Lower leg skin (tissue), 4 donors: ENCODE measurements around the gene TXNIP. TPM values are rescaled to one million over a fixed set of nuclear protein-coding genes. Genes with fewer than 3 reads are reported as not detected.

Experiments used
- DNase-seq, 2 donors: peaks; one replicate each; pipeline ENCODE4 v3.0.0-alpha.2; 2019; ENCODE audit warnings: low spot score in 2 of 2
- H3K4me3 ChIP-seq: fragments of 200-600 bp; sonication (generic); 2 replicates; pipeline ENCODE4 v1.5.1; 2017; ENCODE audit warnings: mild to moderate bottlenecking, low read depth; ENCODE audit not compliant: poor library complexity, severe bottlenecking
- POLR2A ChIP-seq, 2 donors: fragments of 450-650 bp; IDR thresholded peaks; one replicate each; pipeline ENCODE4 v1.6.1; 2016 to 2017; ENCODE audit warnings: antibody characterized with exemption in 2 of 2, mild to moderate bottlenecking in 1 of 2, moderate library complexity in 1 of 2
- WGBS, 2 donors: methylation state at CpG; one replicate each; pipeline ENCODE4 v1.1.5; 2018; 5-methylcytosine and 5-hydroxymethylcytosine counted together
- intact Hi-C: fragments of 100-400 bp; cut with DNase I; formaldehyde crosslinking; loops from one replicate; pipeline ENCODE4 v1.15.0; 2023; ENCODE audit warnings: low total_unique reads
- total RNA-seq, 4 donors: library from RNA; depleted of rRNA; stranded (reverse); fragments of >200 nt; gene quantifications; one replicate each; pipeline ENCODE4 v1.1.0, GENCODE V29; 2016
- TF ChIP-seq, protein P1 (sequence below), 3 donors: fragments of 450-650 bp; IDR thresholded peaks; one replicate each; pipeline ENCODE4 v1.5.1; 2016; ENCODE audit warnings: antibody characterized with exemption in 3 of 3, mild to moderate bottlenecking in 3 of 3, moderate library complexity in 2 of 3

The TXNIP gene
- total RNA-seq, 4 donors from 2014 or later, result 2,445 to 6,877 (median 3,895) TPM

DNA sequence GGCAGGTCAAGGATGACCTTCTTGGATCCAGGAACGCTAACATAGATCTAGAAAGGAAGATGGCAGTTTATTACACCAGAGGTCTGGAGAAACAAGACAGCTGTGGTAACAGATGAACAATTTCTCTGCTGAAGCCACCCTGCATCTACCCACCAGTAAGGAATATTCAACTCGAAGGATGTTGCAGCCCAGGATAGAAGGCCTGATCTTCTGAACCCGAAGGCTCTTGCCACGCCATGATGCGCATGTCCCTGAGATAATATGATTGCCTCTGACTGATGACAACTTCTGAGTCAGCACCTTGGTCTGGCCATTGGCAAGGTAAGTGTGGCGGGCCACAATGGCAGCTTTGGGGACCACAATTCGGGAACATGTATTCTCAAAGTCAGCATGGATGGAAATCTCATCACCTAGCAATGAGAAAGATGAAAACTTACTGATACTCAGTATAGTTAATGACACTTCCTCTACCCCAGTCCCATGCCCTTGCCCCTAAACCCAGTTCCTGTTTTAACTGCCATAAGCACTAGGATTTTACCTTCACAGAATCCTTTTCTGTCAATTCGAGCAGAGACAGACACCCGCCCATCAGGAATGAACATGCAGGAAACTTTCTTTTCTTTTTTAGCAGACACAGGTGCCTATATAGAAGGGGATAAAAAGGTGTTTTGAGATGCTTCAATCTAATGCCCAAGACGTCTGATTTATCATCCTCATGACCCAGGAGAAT is 1.8 kb downstream of the TXNIP start:
- WGBS, 2 donors, result 16 to 23% methylated on average over 10 of the region's 10 CpGs
- intact Hi-C loops, result no loop called here
- TF ChIP-seq, protein P1, sequence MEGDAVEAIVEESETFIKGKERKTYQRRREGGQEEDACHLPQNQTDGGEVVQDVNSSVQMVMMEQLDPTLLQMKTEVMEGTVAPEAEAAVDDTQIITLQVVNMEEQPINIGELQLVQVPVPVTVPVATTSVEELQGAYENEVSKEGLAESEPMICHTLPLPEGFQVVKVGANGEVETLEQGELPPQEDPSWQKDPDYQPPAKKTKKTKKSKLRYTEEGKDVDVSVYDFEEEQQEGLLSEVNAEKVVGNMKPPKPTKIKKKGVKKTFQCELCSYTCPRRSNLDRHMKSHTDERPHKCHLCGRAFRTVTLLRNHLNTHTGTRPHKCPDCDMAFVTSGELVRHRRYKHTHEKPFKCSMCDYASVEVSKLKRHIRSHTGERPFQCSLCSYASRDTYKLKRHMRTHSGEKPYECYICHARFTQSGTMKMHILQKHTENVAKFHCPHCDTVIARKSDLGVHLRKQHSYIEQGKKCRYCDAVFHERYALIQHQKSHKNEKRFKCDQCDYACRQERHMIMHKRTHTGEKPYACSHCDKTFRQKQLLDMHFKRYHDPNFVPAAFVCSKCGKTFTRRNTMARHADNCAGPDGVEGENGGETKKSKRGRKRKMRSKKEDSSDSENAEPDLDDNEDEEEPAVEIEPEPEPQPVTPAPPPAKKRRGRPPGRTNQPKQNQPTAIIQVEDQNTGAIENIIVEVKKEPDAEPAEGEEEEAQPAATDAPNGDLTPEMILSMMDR (IDR thresholded peaks at IDR 0.05), result no peak
- no peak for TF ChIP-seq POLR2A (IDR thresholded peaks at IDR 0.05)
- peak overlapping the region; percentile 75 for H3K4me3 ChIP-seq
- DNase-seq, result no peak

DNA sequence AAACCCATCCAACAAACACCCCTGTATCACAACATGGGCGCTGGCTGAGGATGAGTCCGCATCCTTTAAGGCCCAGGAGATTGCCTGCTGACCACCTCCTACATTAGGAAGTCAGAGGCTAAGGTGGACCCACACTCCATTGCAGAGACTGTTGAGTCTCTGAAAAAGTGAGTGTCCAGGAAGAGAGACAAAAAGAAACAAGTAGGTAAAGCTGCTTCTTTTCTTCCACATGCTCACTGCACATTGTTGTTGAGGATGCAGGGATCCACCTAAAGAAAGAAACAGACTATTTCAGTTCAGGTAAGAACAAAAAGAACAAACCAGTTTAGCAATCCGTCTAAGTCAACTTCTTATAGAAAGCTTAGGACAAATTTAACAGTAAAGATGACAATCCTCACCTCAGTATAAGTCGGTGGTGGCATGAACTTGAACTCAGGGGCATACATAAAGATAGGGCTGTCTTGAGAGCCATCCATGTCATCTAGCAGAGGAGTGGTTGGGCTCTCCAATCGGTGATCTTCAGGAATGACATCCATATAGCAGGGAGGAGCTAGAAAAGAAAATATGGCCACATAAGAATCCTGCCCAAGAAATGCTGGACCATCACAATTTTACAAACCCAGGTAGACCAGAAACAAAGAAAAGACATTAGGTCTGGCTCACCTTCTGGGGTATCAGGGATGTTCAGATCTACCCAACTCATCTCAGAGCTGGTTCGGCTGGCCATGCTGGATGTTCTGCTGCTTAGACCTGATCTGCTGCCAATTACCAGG is 2.6 kb downstream of the TXNIP start:
- peak overlapping the region; percentile 75 for H3K4me3 ChIP-seq
- TF ChIP-seq, protein P1 (IDR thresholded peaks at IDR 0.05), result no peak
- TF ChIP-seq POLR2A (IDR thresholded peaks at IDR 0.05), result no peak
- intact Hi-C loops, result no loop called here
- DNase-seq, result no peak
- WGBS, 2 donors, result 24 to 26% methylated on average over 6 of the region's 6 CpGs

DNA sequence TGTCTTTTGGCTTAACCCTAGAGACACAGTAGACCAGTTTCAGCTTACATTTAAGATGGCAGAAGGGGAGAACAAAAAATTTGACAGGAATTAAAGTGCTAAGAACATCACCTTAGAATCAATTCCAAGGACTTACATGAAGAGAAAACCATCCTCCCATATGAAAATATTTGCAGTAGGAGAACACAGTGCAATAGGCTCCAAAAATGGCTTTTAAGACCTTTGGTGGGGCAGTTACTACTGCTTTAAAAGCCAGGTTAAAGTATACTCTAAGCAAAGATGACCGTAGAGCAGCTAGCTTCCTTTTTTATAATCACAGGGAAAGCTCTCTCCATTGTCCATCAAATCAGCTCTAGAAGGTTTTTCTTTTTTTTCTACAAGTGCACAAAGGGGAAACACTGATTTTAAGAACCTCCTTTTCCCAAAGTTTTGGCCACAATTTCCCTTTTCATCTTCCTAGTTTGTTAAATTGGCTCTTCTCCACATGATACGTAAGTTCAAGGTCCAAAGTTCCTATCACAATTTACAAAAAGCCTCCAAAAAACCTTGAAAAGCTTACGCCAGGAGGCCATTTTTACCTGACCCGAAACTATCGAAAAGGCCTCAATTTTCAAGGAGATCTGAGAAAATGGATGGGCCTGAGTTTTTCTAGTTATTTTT is 3.3 kb downstream of the TXNIP start:
- intact Hi-C loops, result no loop called here
- no peak for DNase-seq
- 34 to 41% methylated on average over 5 of the region's 5 CpGs for WGBS, 2 donors

DNA sequence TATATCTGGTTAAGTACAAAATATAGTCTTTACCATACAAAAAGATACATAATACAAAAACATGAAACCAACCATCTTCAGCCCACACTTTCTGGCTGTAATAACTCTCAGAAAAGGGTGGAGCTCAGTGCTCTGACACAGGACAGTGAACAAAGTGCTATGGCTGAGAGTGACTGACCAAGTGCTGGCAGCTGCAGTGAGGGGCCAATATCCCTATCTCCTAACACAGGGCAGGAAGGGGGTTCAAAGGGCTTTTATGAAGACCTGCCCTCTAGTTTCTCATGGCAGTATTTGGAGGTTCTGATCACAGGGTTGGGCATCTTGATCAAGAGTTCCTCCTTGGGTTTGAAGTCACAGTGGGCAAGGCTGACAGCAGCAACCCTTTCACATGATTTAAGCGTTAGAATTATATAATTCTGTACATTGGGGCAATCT is 3.9 kb downstream of the TXNIP start:
- TF ChIP-seq, protein P1 (IDR thresholded peaks at IDR 0.05), result no peak
- no peak for TF ChIP-seq POLR2A (IDR thresholded peaks at IDR 0.05)
- peak in 1 of 2 donors; percentile 69 for DNase-seq
- intact Hi-C loops, result no loop called here
- peak overlapping the region; percentile 75 for H3K4me3 ChIP-seq
- WGBS, 2 donors, result 45 to 52% methylated on average over 1 of the region's 1 CpG

More for the DNA sequence above, 3.3 kb downstream of the TXNIP start:
- peak overlapping the region; percentile 75 for H3K4me3 ChIP-seq
- TF ChIP-seq, protein P1 (IDR thresholded peaks at IDR 0.05), result no peak
- no peak for TF ChIP-seq POLR2A (IDR thresholded peaks at IDR 0.05)

DNA sequence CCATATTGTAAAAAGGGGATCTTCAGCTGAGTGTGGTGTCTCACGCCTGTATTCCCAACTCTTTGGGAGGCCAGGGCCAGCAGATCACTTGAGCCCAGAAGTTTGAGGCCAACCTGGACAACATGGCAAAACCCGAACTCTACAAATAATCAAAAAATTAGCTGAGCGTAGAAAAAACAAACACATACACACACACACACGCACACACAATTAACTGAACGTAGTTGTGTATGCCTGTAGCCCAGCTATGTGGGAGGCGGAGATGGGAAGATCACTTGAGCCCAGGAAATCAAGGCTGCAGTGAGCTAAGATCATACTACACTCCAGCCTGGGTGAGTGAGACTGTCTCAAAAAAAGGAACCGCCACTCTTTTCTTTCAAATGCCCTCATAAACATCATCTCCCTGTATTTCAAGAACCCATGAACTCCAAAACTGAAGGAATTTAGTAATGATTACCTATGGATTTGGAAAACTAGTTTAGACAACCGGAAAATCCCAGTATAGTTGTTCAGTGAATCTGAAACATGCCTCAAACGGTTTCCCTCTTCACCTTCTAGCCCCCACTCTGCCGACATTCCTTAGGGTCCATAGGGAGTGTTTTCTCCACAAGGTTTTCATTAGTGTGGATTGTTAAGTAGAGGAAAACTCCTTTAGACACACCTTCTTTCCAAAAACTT is 4.5 kb downstream of the TXNIP start:
- TF ChIP-seq POLR2A (IDR thresholded peaks at IDR 0.05), result peak in 1 of 2 donors; percentile 23
- TF ChIP-seq, protein P1 (IDR thresholded peaks at IDR 0.05), result no peak
- WGBS, 2 donors, result 41 to 52% methylated on average over 10 of the region's 10 CpGs
- H3K4me3 ChIP-seq, result peak overlapping the region; percentile 75
- DNase-seq, result peak in 1 of 2 donors; percentile 46
- intact Hi-C loops, result no loop called here
